ENCODE measurements around the gene ADCY3.

ADCY3 gene

DNA sequence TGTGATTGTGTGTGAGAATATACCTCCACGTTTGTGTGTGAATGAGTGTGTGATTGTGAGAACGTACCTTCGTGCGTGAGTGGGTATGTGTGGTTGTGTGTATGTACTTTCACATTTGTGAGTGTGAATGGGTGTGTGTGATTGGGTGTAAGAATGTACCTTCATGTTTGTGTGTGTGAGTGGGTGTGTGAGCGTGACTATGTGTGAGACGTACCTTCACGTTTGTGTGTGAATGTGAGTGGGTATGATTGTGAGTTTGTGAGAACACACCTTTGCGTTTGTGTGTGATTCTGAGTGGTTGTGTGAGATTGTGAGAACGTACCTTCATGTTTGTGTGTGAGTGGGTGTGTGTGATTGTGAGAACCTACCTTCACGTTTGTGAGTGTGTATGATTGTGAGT is 5.8 kb upstream of the ADCY3 start:
- no peak for DNase-seq (ENCODE audit: low read depth)

GRCh38 chr2:24924732-24925131 is 4.7 kb upstream of the ADCY3 start:
- DNase-seq (ENCODE audit: low read depth) = no peak

DNA sequence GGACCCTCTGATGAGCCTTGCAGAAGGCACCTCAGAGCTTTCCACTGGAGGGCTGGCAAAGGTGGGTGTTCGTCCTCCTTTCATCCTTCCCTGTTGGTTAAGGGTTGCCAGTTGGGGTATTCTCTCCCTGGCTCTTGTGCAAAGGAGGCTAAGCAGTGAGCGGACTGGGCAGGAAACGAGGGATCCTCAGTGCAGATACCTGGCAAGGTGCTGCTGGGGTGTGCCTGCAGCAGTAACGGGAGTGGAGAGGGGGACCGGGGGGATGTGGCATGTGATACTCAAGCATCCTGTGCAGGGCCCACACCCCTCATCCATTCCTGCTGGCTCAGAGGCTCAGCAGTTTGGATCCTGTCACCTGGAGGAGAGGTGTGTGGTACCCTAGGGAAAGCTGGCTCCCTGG is 4.2 kb upstream of the ADCY3 start:
- DNase-seq (ENCODE audit: low read depth) = no peak

- DNase-seq (ENCODE audit: low read depth) = no peak
Measured at GRCh38 chr2:24923106-24923505, 3.1 kb upstream of the ADCY3 start.

DNA sequence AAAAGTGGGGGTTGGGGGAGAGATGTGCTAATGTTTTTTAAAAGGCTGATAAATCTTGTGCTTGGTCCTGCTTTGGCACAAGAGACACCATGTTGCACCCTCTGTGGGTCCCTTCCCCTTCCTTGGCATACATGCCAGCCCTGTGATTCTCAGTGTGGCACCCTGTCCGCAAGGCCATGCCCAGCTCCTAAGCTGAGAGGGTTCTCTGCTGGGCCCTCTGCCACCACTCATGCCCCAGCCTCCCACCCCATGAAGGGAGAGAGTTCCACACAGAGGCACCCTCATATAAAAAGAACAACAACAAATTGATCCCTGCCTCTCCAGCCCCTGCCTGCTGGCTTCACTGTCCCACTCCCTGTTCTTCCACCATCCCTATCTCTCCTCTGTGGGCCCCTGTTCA is 2.5 kb upstream of the ADCY3 start:
- DNase-seq (ENCODE audit: low read depth) = no peak

GRCh38 chr2:24920809-24921441 is 888 bp upstream of the ADCY3 start:
- DNase-seq (ENCODE audit: low read depth) = no peak

DNA sequence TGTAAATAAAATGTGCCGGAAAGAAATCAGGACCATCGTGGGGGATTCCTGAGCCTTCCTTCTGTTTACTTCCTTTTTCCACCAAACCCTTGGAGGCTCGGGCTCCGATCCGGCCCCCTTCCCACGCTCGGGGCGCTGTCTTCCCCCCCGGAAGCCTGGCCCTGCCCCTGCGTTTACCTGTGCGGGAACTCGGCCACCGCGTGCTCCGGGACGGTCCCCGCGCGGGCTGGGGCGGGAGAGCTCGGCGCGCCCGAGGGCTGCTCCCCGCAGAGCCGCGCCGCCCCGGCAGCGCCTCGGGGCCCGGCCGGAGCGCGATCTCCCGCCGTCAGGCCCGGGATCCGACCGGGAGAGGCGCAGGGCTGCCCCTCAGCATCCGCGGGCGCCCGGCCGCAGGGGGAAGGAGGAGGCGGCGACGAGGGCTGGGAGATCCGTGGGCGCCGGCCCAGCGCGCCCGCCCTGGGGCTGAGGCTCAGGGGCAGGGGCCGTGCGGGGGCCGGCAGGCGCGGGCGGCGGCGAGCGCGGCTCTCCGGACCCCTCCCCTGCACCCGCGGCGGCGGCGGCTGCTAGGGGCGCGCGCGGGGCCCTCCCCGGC is 435 bp downstream of the ADCY3 start:
- no peak for DNase-seq (ENCODE audit: low read depth)

GRCh38 chr2:24919037-24919505 is 966 bp downstream of the ADCY3 start:
- DNase-seq (ENCODE audit: low read depth) = peak; percentile 25

GRCh38 chr2:24918326-24919036 is 1.6 kb downstream of the ADCY3 start:
- DNase-seq (ENCODE audit: low read depth) = no peak

DNA sequence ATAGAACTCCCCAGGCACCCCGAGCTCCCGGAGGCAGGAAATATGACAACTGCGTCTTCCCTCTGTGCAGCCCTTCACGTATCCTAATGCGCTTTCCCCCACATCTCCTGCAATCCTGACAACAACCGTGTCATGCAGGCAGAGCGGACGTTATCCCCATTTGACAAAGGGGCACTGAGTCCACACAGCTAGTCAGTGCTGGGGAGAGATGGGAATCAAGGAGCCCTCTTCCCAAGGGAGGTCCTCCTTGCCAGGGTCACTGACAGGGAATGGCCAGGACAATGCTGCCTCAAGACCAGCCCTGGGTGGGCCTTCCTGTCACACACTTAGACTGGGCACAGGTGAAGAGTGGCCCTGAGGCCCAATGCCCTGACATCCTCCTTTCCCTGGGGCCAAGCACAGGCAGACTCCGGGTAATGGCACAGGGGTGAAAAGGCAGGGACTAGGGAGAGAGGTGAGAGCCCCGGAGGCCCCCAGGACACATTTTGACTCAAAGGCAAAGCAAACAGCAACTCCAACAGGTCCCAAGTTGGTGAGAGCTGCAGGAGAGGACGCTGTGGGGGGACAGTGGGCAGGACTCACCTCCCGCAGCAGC is 2.2 kb downstream of the ADCY3 start:
- DNase-seq (ENCODE audit: low read depth) = no peak

GRCh38 chr2:24917086-24917485 is 3.0 kb downstream of the ADCY3 start:
- no peak for DNase-seq (ENCODE audit: low read depth)

DNA sequence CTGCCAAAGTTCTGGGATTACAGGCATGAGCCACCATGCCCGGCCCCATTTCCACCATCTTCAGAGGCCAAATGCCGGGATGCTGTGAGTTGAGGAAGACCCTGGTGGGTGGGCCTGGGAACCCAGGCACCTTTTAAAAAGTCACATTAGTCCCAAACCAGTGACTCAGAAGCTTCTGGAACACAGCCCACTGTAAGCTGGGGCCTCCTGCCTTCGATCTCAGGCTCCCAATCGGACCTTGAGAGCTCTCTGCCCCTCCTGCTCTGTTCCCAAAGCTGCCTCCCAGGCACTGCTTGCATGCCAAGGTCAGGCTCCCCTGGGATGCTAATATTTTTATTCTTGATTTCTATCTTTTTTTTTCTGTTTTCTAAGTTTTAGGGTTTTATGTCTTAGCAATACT is 4.2 kb downstream of the ADCY3 start:
- no peak for DNase-seq (ENCODE audit: low read depth)

- DNase-seq (ENCODE audit: low read depth) = no peak
Measured at GRCh38 chr2:24915175-24915574, 4.9 kb downstream of the ADCY3 start.

GRCh38 chr2:24914713-24915112 is 5.3 kb downstream of the ADCY3 start:
- no peak for DNase-seq (ENCODE audit: low read depth)

- no peak for DNase-seq (ENCODE audit: low read depth)
Measured at GRCh38 chr2:24913911-24914310, 6.1 kb downstream of the ADCY3 start.

- no peak for DNase-seq (ENCODE audit: low read depth)
Measured at GRCh38 chr2:24912986-24913385, 7.1 kb downstream of the ADCY3 start.

- DNase-seq (ENCODE audit: low read depth) = no peak
Measured at GRCh38 chr2:24912523-24912922, 7.5 kb downstream of the ADCY3 start.

GRCh38 chr2:24910245-24910644 is 9.8 kb downstream of the ADCY3 start:
- DNase-seq (ENCODE audit: low read depth) = no peak

GRCh38 chr2:24909555-24910177 is 10.4 kb downstream of the ADCY3 start:
- DNase-seq (ENCODE audit: low read depth) = no peak

DNA sequence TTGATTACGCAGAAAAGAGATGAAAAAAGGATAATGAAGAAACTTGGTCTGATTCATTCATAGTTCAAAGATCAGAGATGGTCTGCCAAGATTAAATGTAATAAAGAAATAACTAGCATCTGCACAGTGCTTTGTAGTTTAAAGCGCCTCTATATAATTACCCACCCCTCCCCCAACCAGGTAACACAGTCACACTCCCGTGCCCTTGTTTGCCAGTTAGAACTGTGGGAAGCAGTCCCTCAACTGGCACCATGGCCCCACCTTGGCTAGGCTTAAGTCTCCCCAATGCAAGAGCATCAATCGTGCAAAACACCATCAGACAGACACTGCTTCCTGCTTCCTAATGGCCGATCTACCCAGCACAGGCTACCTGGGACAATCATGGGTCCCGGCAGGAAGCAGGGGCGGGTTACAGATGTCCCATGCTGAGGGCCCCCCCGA is 11.6 kb downstream of the ADCY3 start:
- no peak for DNase-seq (ENCODE audit: low read depth)

DNA sequence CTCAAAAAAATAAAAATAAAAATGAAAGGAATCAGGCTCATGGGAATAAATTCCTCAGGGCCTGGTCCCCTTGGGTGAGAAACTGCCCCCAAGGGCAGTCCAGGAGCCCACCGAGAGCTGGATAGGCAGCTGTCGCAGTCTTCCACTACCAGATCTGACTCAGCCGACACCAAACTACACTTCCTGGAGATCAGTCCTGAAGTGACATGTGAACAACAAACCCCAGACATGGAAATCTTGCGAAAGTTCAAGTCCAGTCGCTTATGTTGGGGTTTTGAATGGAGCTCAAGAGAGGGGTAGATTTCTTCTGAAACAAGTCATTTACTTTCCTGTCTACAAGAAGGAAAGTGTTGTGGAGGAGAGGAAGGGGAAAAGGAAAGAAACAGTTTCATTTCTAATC is 12.9 kb downstream of the ADCY3 start:
- DNase-seq (ENCODE audit: low read depth) = no peak

GRCh38 chr2:24906466-24906865 is 13.6 kb downstream of the ADCY3 start:
- DNase-seq (ENCODE audit: low read depth) = no peak
